GM04504 (cell line): ENCODE measurements around the gene ARFGAP2.
"Not testable (repeated sequence)": the region's sequence is repeated elsewhere in the genome, so short reads cannot be mapped to it uniquely, and the experiment has no call there.

Experiments used
- DNase-seq: peaks from one replicate; pipeline ENCODE4 v3.0.0-alpha.2; 2012; ENCODE audit warnings: low read depth

ARFGAP2 gene

DNA sequence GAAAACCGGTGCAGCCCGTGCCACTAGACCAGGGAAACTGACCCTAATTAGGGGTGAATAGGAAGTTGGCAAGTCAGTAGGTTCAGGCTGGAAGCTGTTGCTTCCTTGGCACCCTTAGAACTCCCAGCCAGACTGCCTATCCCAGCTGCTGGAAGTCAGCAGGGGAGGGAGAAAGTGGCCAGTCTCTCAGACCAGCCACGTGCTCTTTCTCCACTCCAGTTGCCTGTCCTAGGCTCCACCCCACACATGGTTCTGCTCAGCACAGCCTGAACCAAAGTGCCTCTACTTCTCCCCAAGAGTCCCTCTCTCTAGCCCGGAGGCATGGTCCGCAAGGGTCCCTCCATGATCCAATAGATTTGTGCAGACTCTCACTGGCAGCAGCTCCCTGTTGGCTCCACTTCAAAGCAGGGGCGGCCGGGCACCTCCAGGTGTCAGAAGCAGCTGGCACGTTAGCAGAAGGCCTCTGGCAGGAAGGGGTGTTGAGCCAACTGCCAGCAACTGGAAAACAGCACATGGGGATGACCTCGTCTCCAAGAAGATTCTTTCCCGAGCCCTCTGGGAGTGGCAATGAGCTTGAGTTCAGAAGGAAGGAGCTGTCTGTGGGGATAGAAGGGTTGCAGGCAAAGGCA, 27.7 kb downstream of the ARFGAP2 start:
- DNase-seq, result peak; percentile 28

DNA sequence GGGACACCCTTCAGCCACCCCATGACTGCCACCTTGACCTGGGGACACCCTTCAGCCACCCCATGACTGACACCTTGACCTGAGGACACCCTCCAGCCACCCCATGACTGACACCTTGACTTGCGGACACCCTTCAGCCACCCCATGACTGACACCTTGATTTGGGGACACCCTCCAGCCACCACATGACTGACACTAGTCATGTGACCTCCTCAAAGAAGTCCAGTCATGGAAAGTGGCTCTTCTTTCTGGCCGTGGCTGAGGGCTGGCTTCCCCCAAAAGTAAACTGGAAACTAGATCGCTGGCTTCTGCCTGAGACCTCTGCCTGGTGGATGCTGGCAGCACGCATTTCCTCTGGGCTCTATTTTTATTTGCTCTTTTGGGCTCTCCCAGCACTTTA, 28.4 kb downstream of the ARFGAP2 start:
- DNase-seq, result no peak

DNA sequence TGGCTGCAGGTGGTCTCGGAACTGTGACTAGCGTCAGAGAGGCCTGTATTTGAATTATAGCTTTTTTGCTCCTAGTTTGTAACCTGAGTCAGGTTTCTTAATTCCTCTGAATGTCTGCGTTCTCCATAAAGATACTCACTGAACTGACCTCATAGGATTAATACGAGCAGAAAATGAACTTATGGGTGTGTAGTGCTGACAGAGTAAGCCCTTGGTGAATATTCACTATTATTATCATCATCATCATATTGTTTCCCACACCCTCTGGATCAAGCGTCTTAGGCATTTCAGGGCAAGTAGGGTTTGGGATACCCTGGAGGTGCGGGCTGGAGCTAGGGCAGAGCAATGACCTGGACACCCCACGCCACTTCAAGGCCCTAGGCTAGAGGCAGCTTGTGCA, 29.0 kb downstream of the ARFGAP2 start:
- no peak for DNase-seq

DNA sequence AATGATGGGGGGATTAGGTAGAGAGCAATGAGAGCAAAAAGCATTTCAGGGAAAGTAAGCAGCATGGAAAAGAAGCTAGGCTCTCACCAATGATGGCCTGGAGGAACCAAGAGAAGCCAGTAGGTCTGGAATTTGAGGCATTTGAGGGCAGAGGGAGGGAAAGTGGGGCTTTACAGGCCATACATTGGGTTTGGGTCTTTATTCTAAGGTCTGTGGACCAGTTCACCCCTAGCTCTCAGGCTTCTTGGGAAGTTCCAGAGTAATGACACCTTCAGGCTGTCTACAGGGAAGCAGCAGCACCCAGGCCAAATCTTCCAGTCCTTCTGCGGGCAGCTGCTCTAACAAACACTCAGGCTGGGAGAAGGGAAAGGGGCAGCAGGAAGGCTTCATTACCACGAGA, 29.4 kb downstream of the ARFGAP2 start:
- no peak for DNase-seq

DNA sequence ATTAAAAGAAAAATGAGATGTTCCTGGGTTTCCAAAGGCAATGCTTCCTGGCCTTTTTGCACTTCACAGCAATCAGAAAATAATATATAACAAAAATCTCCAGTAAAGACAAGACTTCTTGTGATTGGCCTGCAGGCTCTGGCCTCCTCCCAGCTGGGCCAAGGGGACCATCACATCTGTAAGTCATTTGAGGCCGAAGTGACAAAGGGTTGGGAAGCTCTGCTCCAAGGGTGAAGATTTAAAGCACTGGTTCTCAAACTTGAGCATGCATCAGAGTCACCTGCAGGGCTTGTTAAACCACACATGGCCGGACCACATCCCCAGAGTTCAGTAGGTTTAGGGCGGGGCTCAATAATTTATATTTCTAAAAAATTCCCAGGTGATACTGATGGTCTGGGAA, 32.1 kb downstream of the ARFGAP2 start:
- DNase-seq, result peak; percentile 17

DNA sequence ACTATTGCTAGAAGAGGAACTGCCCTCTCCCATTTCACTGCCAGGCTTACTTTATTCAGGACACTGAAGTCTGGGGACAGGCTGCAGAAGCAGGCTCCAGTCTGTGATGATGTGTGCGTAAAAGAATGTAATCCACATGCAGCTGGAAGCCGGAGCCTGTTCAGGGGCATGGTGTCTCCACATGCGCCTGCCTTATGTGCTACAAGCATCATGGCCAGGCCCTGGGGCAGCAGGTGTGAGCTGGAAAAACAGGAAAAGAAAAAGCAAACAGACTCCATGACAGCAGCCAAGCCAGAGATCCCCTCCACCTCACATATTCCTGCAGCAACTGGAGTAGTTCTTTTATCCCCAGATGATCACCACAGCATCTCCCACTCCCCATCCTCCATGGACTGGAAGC, 33.4 kb downstream of the ARFGAP2 start:
- DNase-seq, result peak; percentile 91

DNA sequence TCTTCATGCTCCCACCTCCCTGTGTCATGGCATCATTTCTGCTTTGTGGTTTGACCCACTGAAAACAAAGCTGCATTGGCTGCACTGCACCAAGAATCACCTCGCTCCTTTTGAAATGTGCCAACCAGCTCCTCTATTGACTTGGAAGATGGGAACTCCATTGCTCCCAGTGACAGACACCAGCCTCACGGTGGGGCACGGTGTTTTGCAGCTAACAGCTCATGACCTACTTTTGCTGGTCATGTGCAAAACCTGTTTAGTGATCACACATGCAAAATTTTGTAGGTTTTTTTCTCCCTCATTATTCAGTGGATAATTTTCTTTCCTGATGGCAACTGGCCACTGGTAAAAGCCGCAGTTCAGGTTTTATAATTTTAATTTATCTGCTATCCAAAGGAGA, 36.8 kb downstream of the ARFGAP2 start:
- no peak for DNase-seq

DNA sequence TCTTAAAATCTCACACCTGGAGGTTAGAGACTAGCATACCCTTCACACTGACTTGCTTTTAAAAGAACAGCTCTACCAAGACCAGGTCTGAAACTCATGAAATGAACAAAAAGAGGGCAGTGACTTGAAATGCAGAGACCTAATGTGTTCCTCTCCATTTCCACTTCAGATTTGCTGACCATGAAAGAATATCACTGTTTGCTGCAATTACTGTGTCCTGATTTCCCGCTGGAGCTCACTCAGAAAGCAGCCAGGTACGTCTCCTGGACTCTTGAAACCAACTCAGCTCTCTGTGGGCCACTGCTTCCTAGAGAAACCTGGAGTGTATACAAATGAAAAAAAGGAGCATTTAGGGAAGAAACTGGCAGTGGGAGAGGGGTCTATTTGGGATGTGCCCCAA, 39.2 kb downstream of the ARFGAP2 start:
- no peak for DNase-seq

DNA sequence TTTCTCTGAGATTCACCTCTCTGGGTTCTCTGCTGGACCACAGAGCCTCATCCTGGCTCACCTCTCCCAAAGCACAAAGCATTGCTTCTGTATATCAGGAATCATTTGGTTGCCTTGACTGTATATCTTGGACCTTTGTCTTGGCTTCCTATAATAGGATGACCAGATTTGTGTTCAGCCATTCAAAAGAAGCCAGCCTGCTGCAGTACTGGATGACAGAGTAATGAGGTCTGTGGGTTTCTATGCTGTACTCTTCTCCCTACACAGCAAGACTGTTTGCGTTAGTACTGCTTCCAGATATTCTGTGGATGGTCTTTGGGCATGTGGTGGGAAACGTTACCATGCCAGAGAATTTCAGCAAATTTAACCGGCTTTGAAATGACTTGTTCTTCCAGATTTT, 39.8 kb downstream of the ARFGAP2 start:
- no peak for DNase-seq

DNA sequence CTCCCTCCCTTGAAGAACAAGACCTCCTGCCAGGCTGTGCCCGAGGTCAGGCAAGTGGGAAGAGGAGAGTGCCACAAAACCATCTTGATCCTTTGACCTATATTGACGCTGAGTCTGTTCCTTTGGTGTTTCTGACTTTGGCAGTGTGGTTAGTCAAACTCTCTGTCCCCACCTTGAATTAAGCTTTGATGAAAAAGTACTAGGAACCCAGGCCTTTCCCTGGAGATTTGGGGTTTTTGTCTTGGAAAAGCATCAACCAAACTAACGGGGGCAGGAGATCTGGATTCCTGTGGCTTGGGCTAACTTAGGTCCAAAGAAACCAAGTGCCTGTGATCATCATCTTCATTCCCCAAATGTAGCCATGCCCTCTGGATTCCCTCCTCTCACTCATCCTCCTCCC, 40.4 kb downstream of the ARFGAP2 start:
- no peak for DNase-seq

DNA sequence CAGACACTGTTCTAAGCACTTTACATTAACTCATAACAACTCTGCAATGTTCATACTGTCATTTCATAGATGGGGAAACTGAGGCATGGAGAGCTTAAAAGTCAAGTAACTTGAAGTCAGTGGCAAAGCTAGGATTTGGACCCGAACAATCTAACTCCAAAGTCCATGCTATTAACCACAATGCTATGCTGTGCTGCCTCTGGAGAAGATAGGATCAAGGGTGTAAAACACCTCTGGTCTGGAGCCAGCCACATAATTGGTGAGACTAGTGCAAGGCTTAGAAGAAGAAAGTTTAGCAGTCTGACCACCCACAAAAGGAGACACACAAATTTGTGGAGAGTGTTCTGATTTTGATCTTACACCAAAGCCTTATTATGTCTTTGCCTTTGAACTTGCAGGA, 43.7 kb downstream of the ARFGAP2 start:
- no peak for DNase-seq

DNA sequence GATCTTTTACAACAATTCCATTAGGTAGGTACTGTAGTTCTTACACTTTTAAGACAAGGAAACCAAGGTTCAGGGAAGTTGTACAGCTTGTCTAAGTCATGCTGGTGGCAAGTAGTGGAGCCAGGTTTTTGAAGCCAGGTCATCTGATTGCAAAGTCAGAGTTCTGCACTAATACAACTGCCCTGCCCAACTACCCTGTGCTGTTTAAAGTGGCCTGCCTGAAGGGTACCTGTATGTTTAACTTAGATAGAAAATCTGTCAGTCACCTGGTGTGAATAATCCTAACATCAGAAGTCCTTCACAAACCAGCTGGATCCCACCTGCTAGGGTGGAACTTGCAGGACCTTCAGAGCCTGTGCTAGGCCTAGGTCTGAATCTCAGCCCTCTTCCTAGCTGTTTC, 44.2 kb downstream of the ARFGAP2 start:
- no peak for DNase-seq

DNA sequence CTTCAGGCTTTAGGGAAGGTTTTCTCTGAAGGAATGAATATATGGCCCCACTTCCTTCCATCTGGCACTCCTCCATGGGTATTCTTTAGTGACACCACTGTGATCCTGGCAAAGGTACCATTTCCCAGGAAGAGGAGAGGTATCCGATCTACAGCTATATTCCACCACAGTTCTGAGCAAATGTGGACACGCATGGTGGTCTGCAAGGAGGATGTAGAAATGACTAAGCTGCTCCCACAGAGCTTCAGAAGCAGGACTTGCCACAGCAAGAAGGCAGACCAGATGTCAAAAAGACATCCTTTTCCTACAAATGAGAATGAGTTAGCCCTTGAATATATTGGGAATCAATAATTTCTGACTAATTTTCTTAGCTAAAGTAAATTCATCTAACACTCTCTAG, 45.5 kb downstream of the ARFGAP2 start:
- no peak for DNase-seq

DNA sequence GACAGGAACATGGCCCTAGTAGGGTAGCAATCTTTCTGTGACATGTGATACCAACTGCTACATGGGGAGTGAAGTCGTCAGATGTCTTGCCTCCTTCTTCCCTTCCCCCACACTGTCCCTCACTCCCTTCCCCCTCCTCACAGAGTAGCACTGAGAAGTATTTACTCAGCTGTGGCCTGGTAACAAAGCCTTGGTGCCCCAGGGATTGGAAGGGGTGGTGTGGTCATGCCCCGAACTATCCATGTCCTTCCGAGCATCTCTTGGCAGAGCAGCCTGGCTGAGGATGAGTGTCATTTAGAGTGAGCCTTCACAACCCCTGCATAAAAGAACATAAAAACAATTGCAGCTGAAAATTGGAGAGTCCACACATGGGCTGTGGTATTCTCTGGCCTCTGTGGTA, 46.1 kb downstream of the ARFGAP2 start:
- DNase-seq, result no peak

DNA sequence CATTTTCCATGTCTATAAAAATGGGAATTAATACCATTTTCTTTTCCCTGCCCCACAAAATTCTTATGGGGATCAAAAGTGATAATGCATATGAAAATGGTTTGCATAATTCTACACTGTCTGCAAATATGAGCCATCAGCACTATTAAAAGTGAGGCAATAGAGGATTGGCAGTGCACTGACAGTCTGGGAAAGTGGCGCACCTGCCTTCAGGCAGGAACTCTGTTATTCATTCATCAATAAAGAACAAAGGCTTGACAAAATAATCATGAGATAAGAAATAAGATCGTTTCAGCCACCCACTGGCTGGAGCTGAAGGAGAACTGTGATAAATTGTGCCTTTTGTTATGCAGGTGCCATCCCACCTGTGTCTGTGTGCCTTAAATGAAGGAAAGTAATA, 49.5 kb downstream of the ARFGAP2 start:
- no peak for DNase-seq

DNA sequence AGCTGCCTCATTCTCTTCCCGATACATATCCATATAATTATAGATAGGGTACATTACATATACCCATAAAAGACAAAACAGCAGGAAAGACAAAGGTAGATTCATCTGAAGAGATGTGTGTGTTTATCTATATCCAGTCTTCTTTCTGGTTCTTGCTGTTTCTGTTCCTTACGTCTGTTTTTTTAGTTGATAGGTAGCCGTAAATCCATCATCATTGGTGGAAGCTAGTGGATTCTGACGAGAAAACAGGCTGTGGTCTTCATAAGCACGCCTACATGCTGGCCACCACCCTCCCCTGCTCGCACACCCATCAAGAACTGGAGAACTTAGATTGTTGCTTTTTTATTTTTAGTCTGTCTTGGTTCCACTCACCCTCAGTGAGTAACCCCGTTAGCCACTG, 51.6 kb downstream of the ARFGAP2 start:
- no peak for DNase-seq

DNA sequence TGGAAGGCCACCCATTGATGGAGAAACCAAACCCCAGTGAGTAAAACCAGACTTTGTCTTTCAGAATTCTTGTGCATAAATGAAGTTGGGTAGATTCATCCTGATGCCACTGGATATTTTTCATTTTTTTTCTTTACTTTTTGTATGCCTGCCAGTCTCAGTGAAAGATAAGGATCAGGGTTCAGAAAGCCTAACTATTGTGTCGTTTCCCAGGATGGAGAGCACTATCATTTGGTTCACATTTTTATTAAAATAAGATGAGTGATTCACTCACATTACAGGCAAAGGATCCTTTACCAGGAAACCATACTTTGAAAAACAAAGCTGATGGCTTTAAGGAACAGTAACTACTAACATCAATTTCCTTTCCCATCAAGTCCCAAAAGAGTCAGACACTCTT, 52.0 kb downstream of the ARFGAP2 start:
- DNase-seq, result no peak

DNA sequence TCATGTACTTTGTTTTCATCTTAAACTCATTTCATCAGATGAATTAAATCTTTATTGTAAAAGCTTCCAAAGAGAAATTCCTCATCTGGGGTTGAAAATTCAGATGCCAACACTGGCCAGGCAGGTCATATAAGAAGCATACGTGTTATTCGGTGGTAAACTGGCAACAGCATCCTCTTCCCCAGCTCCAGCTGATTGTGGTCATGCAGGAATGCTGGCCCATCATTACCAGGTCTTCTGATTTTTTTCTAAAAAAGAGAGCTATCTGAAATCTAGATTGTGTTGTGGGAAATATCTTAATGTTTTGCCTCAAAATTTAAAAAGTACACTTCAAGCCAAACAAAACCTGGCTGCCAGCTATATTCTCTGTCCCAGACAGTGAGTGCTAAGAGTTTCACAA, 53.6 kb downstream of the ARFGAP2 start:
- no peak for DNase-seq

DNA sequence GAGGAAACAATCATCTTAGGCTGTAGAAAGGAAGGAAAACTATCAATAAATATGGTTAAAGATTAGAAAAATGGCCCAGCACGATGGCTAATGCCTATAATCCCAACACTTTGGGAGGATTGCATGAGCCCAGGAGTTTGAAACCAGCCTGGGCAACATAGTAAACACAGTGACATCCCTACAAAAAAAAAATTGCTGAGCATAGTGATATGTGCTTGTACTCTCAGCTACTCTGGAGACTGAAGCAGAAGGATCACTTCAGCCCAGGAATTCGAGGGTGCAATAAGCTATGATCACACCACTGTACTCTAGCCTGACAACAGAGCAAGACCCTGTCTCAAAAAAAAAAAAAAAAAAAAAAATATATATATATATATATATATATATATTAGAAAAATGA, 54.9 kb downstream of the ARFGAP2 start:
- no peak for DNase-seq

DNA sequence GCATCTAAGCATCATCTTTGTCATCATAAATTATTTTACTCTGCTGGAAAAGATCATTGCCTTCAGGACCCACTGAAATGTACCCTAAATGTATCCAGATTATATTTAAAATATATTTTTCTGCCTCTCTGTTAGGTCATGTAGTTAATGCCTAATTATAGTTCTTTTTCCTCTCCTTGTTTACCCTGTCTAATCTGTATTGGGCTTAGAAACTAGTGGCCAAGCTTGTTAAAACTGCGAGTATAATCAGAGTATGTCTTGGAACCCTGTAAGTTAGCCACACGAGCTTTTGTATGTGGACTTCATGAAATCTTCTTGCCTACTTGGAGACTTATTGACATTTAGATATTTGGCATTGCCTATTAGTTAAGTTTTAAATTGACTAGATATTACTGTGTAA, 55.6 kb downstream of the ARFGAP2 start:
- DNase-seq, result no peak

DNA sequence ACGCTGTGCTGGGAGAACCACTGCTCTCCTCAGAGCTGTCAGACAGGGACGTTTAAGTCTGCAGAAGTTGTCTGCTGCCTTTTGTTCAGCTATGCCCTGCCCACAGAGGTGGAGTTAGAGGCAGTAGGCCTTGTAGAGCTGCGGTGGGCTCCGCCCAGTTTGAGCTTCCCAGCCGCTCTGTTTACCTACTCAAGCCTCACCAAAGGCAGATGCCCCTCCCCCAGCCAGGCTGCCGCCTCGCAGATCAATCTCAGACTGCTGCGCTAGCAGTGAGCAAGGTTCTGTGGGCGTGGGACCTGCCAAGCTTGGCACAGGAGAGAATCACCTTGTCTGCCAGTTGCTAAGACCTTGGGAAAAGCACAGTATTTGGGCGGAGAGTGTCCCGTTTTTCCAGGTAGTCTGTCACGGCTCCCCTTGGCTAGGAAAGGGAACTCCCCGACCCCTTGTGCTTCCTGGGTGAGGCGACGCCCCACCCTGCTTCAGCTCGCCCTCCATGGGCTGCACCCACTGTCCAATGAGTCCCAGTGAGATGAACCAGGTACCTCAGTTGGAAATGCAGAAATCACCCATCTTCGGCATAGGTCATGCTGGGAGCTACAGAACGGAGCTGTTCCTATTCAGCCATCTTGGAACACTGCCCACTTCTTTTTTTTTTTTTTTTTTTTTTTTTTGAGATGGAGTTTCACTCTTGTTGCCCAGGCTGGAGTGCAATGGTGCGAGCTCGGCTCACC, 57.6 kb downstream of the ARFGAP2 start:
- DNase-seq, result not testable (repeated sequence)
